ENCODE measurements around the gene P2RX2.

P2RX2 gene

DNA sequence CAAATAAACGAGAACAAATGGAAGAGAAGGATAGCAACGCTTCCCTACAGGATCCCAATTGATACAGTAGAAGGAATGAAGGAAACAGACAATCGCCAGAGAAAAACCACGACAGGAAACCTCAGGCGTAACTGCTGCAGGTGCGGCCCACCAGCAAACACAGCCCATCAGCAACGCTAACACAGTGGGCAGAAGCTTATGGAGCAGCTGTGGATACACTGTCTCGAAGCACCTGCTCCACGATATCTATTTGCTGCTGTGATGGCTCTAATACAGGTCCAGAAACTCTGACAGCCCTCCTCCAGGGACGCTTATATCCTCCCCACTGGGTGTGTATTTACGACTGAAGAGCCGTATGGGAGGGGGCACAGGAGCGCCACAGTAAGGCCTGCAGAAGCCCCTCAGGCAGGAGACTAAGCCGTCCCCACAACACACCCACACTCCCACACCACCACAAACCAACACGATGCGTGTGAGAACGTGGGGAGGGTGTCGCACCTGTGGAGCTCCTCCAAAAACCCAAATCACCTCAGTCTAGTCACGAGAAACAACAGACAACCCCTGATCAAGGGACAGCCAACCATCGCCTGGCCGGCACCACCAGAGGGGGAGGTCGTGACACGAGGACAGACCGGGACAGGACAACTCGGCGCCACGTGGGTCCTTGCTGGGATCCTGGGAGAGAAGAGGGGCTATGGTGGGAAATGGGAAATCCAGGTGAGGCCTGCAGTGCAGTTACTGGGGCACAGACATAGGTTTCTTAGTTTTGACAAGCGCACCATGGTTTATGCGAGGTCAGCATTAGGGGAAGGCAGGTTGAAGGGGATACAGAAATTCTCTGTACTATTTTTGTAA, 44.6 kb downstream of the P2RX2 start:
- DNase-seq (ENCODE audit: low read depth) = no peak

DNA sequence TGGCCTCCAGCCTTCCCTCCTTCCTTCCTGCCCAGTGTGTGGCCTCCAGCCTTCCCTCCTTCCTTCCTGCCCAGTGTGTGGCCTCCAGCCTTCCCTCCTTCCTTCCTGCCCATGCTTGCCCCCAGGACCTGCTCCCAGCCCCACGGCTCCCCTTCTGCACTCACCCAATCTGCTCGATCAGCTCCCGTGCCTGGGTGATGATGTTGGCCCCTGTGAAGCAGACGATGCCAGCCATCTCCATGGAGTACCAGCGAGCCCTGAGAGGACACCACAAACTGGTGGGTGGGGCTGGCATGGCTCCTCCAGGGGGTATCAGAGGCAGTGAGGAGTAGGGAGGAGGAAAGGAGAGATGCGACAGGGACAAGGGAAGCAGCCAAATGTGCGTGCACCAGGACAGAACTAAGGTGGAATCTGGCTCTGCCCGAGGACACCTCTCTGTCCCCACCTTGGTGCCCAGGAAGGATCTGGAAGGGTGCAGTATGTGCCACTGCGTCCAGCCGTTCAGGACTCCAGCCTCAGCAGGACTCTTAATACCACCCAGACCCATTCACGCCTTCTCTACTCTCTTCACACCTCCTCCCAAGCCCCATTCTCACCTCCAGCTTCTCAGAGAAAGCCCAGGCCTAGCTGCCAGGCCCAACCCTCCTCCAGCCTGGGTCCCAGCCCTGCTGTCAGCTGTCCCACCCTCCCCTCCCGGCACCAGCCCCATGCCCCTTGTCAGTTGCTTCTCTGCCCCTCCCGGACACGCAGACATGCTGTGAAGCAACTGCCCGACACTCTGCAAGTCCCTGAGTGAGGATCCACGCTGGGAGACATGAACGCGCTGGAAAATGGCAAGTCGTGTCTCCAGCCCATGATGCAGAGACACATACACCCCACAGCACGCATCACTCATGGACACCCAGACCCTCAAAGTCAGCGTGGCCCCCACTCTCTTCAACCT, 45.9 kb downstream of the P2RX2 start:
- DNase-seq (ENCODE audit: low read depth) = no peak

DNA sequence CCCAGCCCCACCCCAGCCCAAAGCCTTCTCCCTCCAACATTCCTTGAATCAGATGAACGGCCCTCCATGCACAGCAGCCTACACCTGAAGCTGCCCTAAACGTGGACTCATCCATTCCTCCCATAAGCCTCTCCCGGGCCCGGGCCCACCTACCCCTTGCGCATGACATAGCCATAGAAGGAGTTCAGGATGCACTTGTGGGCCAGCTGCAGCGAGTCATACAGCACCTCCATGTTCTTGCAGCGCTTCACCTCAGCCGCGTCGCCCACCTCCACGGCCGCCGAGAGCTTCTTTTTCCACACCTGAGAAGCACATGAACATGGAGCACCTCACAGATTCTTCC, 46.5 kb downstream of the P2RX2 start:
- no peak for DNase-seq (ENCODE audit: low read depth)

DNA sequence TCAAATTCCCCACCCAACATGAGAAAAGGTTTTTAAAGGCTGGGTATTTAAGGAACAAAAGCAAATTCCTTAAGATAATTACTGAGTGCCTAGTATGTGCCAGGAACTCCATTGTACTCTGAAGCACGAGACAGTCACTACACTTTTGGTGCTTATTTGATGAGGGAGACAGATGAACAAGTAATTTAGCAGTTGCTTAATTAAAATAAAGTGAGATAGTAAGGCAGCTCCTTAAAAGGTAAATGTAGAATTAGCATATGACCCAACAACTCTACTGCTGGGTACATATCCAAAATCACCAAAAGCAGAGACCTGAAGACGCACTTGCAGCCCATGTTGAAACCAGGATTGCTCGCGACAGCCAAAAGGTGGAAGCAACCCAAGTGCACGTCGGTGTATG, 47.2 kb downstream of the P2RX2 start:
- DNase-seq (ENCODE audit: low read depth) = no peak

DNA sequence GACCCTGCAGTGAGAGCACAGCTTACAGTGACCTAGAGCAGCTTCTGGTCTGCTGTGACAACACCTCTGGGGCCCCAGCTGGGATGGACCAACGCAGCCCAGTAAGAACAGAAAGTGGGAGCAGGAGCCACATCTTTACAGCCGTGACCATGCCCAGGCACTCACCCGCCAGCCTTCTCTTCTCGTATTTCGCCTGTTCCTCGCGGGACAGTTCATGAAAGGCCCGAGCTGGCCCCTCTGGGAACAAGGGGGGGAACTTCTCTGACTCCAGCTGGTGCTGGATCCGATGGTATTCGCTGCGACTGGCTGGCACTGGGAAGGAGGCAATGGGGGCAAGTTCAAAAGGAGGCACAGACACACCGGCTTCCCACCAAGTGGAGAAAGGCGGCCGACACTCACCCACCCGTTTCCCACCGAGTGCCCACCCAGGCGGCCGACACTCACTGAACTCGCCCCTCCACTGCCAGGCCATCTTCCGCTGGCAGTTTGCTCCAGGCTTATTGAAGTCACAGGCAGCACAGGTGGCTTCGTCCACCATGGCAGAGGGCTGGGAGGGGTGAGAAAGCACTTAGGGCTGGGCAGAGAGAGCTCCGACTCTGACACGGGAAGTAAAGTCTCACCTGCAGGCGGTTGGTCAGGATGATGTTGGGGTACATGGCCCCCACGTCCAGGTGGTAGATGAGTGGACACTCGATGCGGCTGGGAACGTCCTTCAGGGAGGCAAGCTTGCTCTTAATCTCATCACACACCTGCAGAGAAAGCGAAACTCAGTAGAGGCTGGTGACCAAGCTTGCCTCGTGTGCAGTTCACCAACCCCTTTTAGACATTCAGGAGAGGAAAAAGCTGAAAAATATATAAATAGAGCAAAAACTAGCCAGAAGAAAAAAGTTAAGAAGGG, 49.9 kb downstream of the P2RX2 start:
- DNase-seq (ENCODE audit: low read depth) = no peak

- DNase-seq (ENCODE audit: low read depth) = no peak
Measured at GRCh38 chr12:132669166-132669879, 50.7 kb downstream of the P2RX2 start.
